A549 (cell line): ENCODE data around the gene ZFYVE28. TPM values are rescaled to one million over a fixed set of nuclear protein-coding genes. Genes with fewer than 3 reads are reported as not detected.

Experiments
- ATAC-seq, 2 experiments: fragments of 200-7000 bp in 1 of 2; fragments of >200 bp in 1 of 2; cut with Nextera tagmentation in 1 of 2; cut with Tn5 transposase in 1 of 2; 3 replicates each; pipeline versions ENCODE4 v1.8.0 to v1.9.1; 2018 to 2020; ENCODE audit warnings: mild to moderate bottlenecking in 1 of 2, moderate library complexity in 1 of 2
- CTCF ChIA-PET: fragments of 300-600 bp; sonication (Branson Sonifier 250); formaldehyde crosslinking; extraction: SDS; loops from one replicate; lab custom pipeline; 2021; ENCODE audit warnings: antibody characterized with exemption, inconsistent platforms; lab: Yijun Ruan, JAX
- POLR2A ChIA-PET: fragments of 350-600 bp; formaldehyde crosslinking; extraction: SDS; loops from one replicate; lab custom pipeline; 2021; ENCODE audit warnings: antibody characterized with exemption, inconsistent platforms; lab: Yijun Ruan, JAX
- DNase-seq, 2 experiments: peaks; one replicate each; pipeline versions ENCODE4 v3.0.0 to v3.0.0-alpha.2; 2011 to 2016; ENCODE audit warnings: low read depth in 1 of 2, low spot score in 1 of 2
- FAIRE-seq: peaks from 2 replicates; lab custom pipeline; 2011; peaks lifted over from hg19 to GRCh38; lab: Jason Lieb, UNC
- H3K27ac ChIP-seq, 2 experiments: fragments of >200 bp; sonication (Bioruptor Twin); formaldehyde crosslinking; 3 replicates each; pipeline ENCODE4 v1.5.1; 2016 to 2017
- H3K4me1 ChIP-seq: fragments of >200 bp; sonication (Bioruptor Twin); formaldehyde crosslinking; 3 replicates; pipeline ENCODE4 v1.6.1; 2016
- H3K4me2 ChIP-seq: fragments of >200 bp; sonication (Bioruptor Twin); formaldehyde crosslinking; 3 replicates; pipeline ENCODE4 v1.6.1; 2016
- H3K4me3 ChIP-seq: fragments of >200 bp; sonication (Bioruptor Twin); formaldehyde crosslinking; 3 replicates; pipeline ENCODE4 v1.5.1; 2016
- H3K9me3 ChIP-seq: fragments of >200 bp; sonication (Bioruptor Twin); formaldehyde crosslinking; 3 replicates; pipeline ENCODE4 v1.6.1; 2016
- CEBPB ChIP-seq, 2 experiments: fragments of >200 bp in 1 of 2; sonication (Bioruptor Twin) in 1 of 2; formaldehyde crosslinking in 1 of 2; IDR thresholded peaks; 2 replicates each; pipeline ENCODE4 v1.6.1; 2012 to 2016
- CHD2 ChIP-seq: fragments of 150-350 bp; IDR thresholded peaks from 2 replicates; pipeline ENCODE4 v1.6.1; 2014; ENCODE audit warnings: low read length; ENCODE audit not compliant: partially characterized antibody
- EHF ChIP-seq: fragments of 250-450 bp; sonication (Bioruptor Pico); IDR thresholded peaks from 2 replicates; pipeline ENCODE4 v1.5.0; 2020; ENCODE audit warnings: mild to moderate bottlenecking
- ESRRA ChIP-seq: fragments of 150-350 bp; IDR thresholded peaks from 2 replicates; pipeline ENCODE4 v1.6.1; 2014; ENCODE audit warnings: mild to moderate bottlenecking, low read length, borderline replicate concordance
- FOSB ChIP-seq: fragments of 250-450 bp; sonication (Bioruptor Pico); IDR thresholded peaks from 2 replicates; pipeline ENCODE4 v1.5.0; 2020; ENCODE audit warnings: mild to moderate bottlenecking, moderate library complexity
- FOSL2 ChIP-seq, 2 experiments: fragments of 450-650 bp in 1 of 2; fragments of >200 bp in 1 of 2; sonication (Bioruptor Twin) in 1 of 2; formaldehyde crosslinking; IDR thresholded peaks; 2 replicates each; pipeline versions ENCODE4 v1.5.0 to v1.6.1; 2016 to 2020; ENCODE audit warnings: mild to moderate bottlenecking in 1 of 2, moderate library complexity in 1 of 2
- FOXS1 ChIP-seq: fragments of 250-450 bp; sonication (Bioruptor Pico); IDR thresholded peaks from 2 replicates; pipeline ENCODE4 v1.5.0; 2020; ENCODE audit warnings: mild to moderate bottlenecking, moderate library complexity
- HDAC2 ChIP-seq: fragments of 200-600 bp; sonication (generic); IDR thresholded peaks from 2 replicates; pipeline ENCODE4 v1.6.1; 2016
- HEYL ChIP-seq: fragments of 250-450 bp; sonication (Bioruptor Pico); IDR thresholded peaks from 2 replicates; pipeline ENCODE4 v1.8.0; 2021; ENCODE audit warnings: mild to moderate bottlenecking, moderate library complexity
- JUN ChIP-seq, 2 experiments: fragments of >200 bp; sonication (Bioruptor Twin); formaldehyde crosslinking; IDR thresholded peaks; 2 replicates in 1 of 2; 3 replicates in 1 of 2; pipeline ENCODE4 v1.6.1; 2016 to 2017
- KDM5A ChIP-seq: fragments of 200-600 bp; sonication (generic); IDR thresholded peaks from 2 replicates; pipeline ENCODE4 v1.6.1; 2016; ENCODE audit warnings: antibody characterized with exemption, mild to moderate bottlenecking
- NFE2L2 ChIP-seq: fragments of 150-350 bp; conservative IDR thresholded peaks from 2 replicates; pipeline ENCODE4 v1.6.1; 2014; ENCODE audit warnings: low read length
- NPAS2 ChIP-seq: fragments of 250-450 bp; sonication (Bioruptor Pico); IDR thresholded peaks from 2 replicates; pipeline ENCODE4 v1.8.0; 2022; ENCODE audit warnings: mild to moderate bottlenecking, moderate library complexity, borderline replicate concordance
- POLR2A ChIP-seq: IDR thresholded peaks from 2 replicates; pipeline ENCODE4 v1.6.1; 2012; ENCODE audit warnings: mild to moderate bottlenecking, low read length
- RNF2 ChIP-seq: fragments of 200-600 bp; sonication (generic); IDR thresholded peaks from 2 replicates; pipeline ENCODE4 v1.6.1; 2016; ENCODE audit warnings: low read depth, mild to moderate bottlenecking, antibody characterized with exemption, moderate library complexity, borderline replicate concordance
- SMC3 ChIP-seq: fragments of >200 bp; sonication (Bioruptor Twin); formaldehyde crosslinking; IDR thresholded peaks from 3 replicates; pipeline ENCODE4 v1.6.1; 2018; ENCODE audit warnings: inconsistent platforms
- ZFP36 ChIP-seq: fragments of 450-650 bp; IDR thresholded peaks from 2 replicates; pipeline ENCODE4 v1.6.1; 2014; ENCODE audit warnings: borderline replicate concordance; ENCODE audit not compliant: partially characterized antibody
- ZSCAN20 ChIP-seq: fragments of 250-450 bp; sonication (Bioruptor Pico); IDR thresholded peaks from 2 replicates; pipeline ENCODE4 v1.8.0; 2022; ENCODE audit warnings: mild to moderate bottlenecking, moderate library complexity
- WGBS: methylation state at CpG from one replicate; pipeline ENCODE4 v1.1.6; 2017; ENCODE audit errors: missing lambda C conversion rate; 5-methylcytosine and 5-hydroxymethylcytosine counted together
- polyA plus RNA-seq, 4 experiments: library from polyadenylated mRNA; depleted of rRNA in 3 of 4; stranded (reverse); fragments of >200 nt; fragmentation: RNase III in 1 of 4; extraction: RNeasy Plus Mini Kit Qiagen cat#74134 plus additional on column Dnase treatment in 1 of 4; gene quantifications; 2 replicates in 3 of 4; 3 replicates in 1 of 4; pipeline ENCODE4 v1.2.3, GENCODE V29; 2011 to 2017
- TF ChIP-seq, protein P1 (sequence below): fragments of 450-650 bp; IDR thresholded peaks from 2 replicates; pipeline ENCODE4 v1.6.1; 2014; ENCODE audit warnings: antibody characterized with exemption
- TF ChIP-seq, protein P2 (sequence below): fragments of >200 bp; sonication (Bioruptor Twin); formaldehyde crosslinking; IDR thresholded peaks from 3 replicates; pipeline ENCODE4 v1.5.1; 2016
- TF ChIP-seq, protein P3 (sequence below): fragments of 250-450 bp; sonication (Bioruptor Pico); IDR thresholded peaks from 2 replicates; pipeline ENCODE4 v1.5.0; 2021; ENCODE audit warnings: mild to moderate bottlenecking, moderate library complexity, borderline replicate concordance
- TF ChIP-seq, protein P4 (sequence below): fragments of 250-450 bp; sonication (Bioruptor Pico); IDR thresholded peaks from 2 replicates; pipeline ENCODE4 v1.5.0; 2020; ENCODE audit warnings: low read depth, mild to moderate bottlenecking, moderate library complexity

ZFYVE28 gene
- polyA plus RNA-seq, 2 of the 4 experiments (the other 2 are of a cell fraction), result 2.1 to 2.3 TPM

DNA sequence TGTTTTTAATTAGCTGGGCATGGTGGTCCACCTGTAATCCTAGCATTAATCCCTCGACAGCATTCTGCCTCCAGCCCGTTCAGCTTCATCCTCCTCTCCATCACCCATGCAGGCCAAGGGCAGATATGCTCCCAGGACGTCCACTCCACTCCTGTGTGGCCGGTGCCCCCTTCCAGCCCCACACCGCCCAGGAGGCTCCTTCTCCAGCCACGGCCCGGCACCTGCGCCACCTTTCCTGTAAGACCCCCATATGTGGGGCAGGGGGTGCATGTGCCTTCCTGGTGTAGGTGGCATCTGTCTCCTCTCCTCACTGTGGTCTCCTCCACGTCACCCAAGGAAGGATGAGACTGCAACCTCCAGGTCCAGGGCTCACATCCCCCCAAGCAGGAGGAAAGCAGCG is 99.6 kb downstream of the ZFYVE28 start:
- no peak for ATAC-seq
- DNase-seq, result no peak
- CTCF ChIA-PET, result interaction anchor here (1.4 kb wide), 1 partner anchor 99 kb away, joined by 4 read pairs; no protein-coding TSS in a partner anchor
- H3K9me3 ChIP-seq, result no peaks in the 10 kb centered on the region
- H3K27ac ChIP-seq, result no peak overlapping the region
- no peak for FAIRE-seq
- H3K4me3 ChIP-seq, result no peak overlapping the region
- no peak for TF ChIP-seq RNF2
- no peak for TF ChIP-seq FOXS1 (CRISPR knock-in tag)
- no peak for TF ChIP-seq FOSL2 (IDR thresholded peaks at IDR 0.05)
- TF ChIP-seq FOSL2 (CRISPR knock-in tag; IDR thresholded peaks at IDR 0.05), result no peak
- TF ChIP-seq POLR2A, result no peak
- TF ChIP-seq, protein P1, sequence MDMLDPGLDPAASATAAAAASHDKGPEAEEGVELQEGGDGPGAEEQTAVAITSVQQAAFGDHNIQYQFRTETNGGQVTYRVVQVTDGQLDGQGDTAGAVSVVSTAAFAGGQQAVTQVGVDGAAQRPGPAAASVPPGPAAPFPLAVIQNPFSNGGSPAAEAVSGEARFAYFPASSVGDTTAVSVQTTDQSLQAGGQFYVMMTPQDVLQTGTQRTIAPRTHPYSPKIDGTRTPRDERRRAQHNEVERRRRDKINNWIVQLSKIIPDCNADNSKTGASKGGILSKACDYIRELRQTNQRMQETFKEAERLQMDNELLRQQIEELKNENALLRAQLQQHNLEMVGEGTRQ, result no peak
- no peak for TF ChIP-seq CEBPB (IDR thresholded peaks at IDR 0.05)
- TF ChIP-seq NFE2L2, result no peak
- TF ChIP-seq CHD2, result no peak
- TF ChIP-seq, protein P2, sequence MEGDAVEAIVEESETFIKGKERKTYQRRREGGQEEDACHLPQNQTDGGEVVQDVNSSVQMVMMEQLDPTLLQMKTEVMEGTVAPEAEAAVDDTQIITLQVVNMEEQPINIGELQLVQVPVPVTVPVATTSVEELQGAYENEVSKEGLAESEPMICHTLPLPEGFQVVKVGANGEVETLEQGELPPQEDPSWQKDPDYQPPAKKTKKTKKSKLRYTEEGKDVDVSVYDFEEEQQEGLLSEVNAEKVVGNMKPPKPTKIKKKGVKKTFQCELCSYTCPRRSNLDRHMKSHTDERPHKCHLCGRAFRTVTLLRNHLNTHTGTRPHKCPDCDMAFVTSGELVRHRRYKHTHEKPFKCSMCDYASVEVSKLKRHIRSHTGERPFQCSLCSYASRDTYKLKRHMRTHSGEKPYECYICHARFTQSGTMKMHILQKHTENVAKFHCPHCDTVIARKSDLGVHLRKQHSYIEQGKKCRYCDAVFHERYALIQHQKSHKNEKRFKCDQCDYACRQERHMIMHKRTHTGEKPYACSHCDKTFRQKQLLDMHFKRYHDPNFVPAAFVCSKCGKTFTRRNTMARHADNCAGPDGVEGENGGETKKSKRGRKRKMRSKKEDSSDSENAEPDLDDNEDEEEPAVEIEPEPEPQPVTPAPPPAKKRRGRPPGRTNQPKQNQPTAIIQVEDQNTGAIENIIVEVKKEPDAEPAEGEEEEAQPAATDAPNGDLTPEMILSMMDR, result no peak
- TF ChIP-seq JUN (IDR thresholded peaks at IDR 0.05), result no peak
- TF ChIP-seq NPAS2, result no peak
- no peak for TF ChIP-seq FOSB (CRISPR knock-in tag)
- TF ChIP-seq ZSCAN20, result no peak
- TF ChIP-seq KDM5A, result no peak
- TF ChIP-seq, all 56 proteins: peak for 0
- H3K4me2 ChIP-seq, result no peak overlapping the region
- H3K4me1 ChIP-seq, result no peaks in the 10 kb centered on the region
- POLR2A ChIA-PET, result no interaction called here
- WGBS, result 75% methylated on average over 9 of the region's 10 CpGs

DNA sequence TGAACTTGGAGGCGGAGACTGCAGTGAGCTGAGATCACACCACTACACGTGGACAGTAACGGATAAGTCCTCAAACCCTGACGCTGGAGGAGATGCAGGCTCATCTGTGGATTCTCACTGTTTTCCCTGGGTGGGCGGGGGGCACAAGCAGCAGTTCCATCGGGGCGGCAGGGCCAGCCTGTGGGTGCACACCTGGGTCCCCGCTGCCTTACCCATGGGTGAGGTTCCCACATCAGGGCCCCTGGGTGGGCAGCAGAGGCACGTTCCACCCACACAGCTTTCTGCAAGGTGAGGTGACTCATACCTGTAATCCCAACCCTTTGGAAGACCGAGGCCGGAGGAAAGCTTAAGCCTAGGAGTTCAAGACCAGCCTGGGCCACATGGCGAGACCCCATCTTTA is 100.0 kb downstream of the ZFYVE28 start:
- CTCF ChIA-PET, result interaction anchor here (1.4 kb wide), 1 partner anchor 98 kb away, joined by 4 read pairs; no protein-coding TSS in a partner anchor
- POLR2A ChIA-PET, result no interaction called here
- no peak for FAIRE-seq
- Histone ChIP-seq H3K4me3 (no peak overlapping the region), H3K4me1 (no peaks in the 10 kb centered on the region), H3K9me3 (no peaks in the 10 kb centered on the region), H3K27ac (no peak overlapping the region), H3K4me2 (no peak overlapping the region)
- 90% methylated on average over 11 of the region's 12 CpGs for WGBS
- no peak for ATAC-seq
- TF ChIP-seq EHF, result no peak
- TF ChIP-seq SMC3, result no peak
- no peak for TF ChIP-seq ESRRA
- no peak for TF ChIP-seq FOXS1 (CRISPR knock-in tag)
- TF ChIP-seq, protein P3, sequence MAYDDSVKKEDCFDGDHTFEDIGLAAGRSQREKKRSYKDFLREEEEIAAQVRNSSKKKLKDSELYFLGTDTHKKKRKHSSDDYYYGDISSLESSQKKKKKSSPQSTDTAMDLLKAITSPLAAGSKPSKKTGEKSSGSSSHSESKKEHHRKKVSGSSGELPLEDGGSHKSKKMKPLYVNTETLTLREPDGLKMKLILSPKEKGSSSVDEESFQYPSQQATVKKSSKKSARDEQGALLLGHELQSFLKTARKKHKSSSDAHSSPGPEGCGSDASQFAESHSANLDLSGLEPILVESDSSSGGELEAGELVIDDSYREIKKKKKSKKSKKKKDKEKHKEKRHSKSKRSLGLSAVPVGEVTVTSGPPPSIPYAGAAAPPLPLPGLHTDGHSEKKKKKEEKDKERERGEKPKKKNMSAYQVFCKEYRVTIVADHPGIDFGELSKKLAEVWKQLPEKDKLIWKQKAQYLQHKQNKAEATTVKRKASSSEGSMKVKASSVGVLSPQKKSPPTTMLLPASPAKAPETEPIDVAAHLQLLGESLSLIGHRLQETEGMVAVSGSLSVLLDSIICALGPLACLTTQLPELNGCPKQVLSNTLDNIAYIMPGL, result no peak
- TF ChIP-seq HEYL (CRISPR knock-in tag), result no peak
- no peak for TF ChIP-seq HDAC2
- no peak for TF ChIP-seq CEBPB (IDR thresholded peaks at IDR 0.05)
- TF ChIP-seq, protein P1, result no peak
- TF ChIP-seq ZFP36, result no peak
- TF ChIP-seq, protein P4, sequence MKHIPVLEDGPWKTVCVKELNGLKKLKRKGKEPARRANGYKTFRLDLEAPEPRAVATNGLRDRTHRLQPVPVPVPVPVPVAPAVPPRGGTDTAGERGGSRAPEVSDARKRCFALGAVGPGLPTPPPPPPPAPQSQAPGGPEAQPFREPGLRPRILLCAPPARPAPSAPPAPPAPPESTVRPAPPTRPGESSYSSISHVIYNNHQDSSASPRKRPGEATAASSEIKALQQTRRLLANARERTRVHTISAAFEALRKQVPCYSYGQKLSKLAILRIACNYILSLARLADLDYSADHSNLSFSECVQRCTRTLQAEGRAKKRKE (CRISPR knock-in tag), result no peak
- no peak for TF ChIP-seq NFE2L2
- DNase-seq, result no peak
